HG02981 (cell line): ENCODE data around the gene CIRBP.
"Not testable (repeated sequence)": the region's sequence is repeated elsewhere in the genome, so short reads cannot be mapped to it uniquely, and the experiment has no call there.

ENCODE experiments used
- ATAC-seq: cut with Tn5 transposase; IDR thresholded peaks from one replicate; pipeline ENCODE4 v1.9.1; 2021; ENCODE audit warnings: mild to moderate bottlenecking, moderate library complexity; ENCODE audit not compliant: unreplicated experiment

CIRBP gene

DNA sequence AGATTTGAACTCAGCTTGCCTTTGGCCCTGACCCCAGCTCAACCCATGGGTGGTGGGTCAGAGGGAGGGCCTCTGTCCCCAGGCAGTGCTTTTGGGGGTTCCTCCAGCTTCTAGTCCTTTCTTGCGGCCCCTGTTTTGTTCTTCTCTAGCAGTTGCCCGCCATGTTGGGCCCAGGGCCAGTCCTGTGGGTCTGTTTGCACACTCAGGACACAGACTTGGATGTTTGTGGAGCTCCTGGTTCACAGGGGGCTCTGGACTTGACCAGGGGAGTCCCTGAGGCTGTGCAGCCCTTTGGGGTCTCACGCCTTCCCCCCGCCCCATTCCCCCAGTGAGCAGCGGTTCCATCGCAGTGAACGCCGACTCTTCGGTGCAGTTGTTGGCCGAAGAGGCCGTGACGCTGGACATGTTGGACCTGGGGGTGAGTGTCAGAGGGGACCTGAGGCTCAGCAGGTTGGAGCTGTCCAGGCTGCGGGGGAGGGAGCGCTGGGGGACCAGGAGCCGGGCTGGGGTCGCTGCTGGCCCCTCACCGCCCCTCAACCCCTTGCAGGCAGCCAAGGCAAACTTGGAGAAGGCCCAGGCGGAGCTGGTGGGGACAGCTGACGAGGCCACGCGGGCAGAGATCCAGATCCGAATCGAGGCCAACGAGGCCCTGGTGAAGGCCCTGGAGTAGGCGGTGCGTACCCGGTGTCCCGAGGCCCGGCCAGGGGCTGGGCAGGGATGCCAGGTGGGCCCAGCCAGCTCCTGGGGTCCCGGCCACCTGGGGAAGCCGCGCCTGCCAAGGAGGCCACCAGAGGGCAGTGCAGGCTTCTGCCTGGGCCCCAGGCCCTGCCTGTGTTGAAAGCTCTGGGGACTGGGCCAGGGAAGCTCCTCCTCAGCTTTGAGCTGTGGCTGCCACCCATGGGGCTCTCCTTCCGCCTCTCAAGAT, 25.1 kb upstream of the CIRBP start:
- no peak for ATAC-seq

DNA sequence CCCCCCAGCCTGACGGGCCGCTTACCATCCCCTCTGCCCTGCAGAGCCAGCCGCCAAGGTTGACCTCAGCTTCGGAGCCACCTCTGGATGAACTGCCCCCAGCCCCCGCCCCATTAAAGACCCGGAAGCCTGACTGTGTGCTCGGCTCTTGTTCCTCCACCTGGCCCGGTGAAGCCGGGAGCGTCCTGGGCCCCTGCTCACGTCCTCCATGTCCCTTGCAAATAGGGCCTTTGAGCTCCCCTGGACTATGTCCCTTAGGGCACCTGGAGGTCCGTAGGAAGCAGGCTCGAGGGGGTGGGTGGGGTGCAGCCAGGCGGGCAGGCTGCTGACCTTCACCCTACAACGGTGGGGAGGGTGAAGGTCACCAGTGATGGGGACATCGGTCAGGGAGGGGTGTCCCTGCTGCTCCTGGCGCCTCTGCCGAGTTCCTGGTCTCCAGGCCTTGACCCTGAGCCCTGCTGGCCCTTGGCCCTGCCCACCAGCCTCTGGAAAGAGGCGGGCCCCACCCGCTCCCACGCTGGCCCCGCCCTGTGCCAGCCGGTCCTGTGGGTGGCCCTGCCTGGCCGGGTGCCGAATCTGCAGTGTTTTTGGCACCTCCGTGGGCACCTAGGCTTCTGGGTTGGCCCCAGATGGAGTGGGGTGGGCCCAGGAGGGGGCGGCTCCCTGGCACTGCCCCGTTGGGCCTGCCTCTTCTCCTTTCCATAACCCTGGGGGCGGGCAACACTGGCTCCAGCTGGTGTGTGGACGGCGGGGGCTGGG, 24.3 kb upstream of the CIRBP start:
- no peak for ATAC-seq

DNA sequence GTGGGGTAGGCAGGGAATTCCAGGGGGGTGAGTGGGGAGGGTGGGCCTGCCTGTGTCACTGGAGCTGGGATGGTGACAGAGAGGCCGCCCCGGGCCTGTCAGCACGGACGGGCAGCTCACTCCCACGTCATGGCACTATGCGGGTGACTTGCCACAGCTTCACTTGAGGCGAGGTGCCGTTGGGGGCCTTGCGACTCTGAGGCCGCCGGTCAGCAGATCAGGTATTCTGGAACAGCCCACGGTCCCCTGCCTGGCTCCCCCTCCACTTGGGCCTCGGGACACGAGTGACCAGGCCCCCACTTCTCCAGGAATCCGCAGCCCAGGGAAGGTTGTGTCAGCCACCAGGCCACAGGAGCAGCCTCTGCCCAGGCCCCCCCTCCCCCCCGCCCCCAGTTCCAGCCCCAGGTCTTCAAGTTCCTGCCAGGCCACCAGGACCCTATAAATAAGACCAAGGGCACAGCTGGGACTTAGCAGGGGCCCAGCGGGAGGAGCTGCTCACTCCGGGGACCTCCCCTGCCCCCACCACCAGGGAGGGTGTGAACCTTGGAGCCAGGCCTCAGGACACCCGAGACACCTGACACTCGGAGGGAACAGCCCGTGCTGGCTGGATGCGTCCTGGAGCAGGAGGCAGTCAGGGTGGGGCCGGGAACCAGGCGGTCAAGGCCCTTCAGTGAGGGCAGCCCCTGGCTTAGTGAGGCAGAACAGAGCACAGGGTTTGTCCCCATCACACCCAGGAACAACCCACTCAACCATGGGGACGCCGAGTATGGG, 23.5 kb upstream of the CIRBP start:
- ATAC-seq, result no peak

DNA sequence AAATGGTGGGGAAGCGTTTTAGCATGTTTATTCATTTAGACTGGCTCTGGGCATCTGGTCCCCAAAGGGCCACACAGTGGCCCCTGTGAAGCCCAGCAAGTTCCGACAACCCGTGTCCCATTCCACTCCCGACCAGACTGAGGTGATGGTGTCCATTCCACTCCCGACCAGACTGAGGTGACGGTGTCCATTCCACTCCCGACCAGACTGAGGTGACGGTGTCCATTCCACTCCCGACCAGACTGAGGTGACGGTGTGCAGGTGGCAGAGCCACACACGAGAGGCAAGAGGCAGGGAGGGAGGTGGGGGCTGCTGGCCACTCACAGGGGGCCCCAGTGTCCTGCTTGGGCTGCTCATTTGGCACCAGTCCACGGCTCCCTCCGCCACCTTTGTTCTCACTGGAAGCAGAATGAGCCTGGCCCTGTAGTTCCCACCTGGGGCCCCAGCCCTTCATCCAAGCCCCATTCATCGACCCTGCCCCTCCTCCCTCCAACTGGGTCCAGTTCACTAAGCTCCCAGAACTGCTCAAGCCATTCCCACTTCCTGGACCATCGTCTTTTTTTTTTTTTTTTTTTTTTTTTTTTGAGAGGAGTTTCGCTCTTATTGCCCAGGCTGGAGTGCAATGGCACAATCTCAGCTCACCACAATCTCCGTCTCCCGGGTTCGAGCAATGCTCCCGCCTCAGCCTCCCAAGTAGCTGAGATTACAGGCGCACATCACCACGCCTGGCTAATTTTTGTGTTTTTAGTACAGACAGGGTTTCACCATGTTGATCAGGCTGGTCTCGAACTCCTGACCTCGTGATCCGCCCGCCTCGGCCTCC, 22.7 kb upstream of the CIRBP start:
- not testable (repeated sequence) for ATAC-seq

DNA sequence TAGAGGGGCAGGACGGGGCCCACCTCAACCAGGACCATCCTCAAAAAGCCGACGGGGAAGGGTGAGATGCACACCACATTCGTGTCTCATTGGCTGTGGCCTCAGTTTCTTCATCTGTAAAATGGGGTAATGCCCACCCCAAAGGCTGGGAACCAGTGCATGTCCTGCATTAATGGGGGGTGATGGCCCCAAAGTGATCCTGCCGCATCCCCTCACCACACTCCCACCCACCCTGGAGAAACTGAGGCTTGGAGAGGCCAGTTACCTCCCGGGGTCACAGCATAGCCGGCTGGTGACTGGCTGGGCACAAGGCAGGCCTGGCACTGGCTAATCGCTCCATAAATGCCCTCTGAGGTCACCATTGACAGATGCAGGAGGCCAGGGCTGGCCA, 21.4 kb upstream of the CIRBP start:
- no peak for ATAC-seq

DNA sequence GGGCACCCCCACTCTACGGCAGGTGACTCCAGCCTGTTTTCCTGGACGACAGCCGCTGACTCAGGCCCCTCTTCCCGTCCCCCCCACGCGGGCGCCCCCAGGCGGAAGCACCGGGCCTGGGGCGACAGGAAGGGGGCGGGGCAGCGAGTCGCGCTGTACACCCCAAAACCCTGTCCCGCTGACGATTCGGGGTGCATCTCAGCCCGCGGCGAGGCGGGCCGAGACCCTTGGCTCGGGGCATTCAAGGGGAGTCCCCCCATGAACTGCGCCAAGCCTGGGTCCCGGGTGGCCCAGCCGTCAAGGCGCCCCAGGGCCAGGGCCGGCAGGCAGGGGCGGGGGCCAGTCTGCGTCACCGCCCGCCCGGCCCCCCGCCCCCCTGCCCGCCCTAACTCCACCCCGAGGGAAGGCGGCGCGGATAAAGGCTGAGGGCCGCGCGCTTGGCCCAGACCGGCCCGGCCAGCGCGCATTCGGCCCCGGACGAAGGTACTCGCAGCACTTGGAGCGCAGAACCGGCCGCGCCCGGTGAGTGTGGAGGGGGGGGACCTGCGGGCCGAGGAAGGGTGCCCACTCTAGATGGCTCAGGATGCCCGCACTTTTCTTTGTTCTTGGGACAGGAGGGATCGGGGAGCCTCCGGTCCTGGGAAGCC, 20.9 kb upstream of the CIRBP start, which contains the start of gene MIDN:
Gene MIDN (plus strand): TSS at position 445 of the 647 bp plus-strand sequence. CDS start 1,714 bp downstream, outside the sequence.
- ATAC-seq, result peak; percentile 9

DNA sequence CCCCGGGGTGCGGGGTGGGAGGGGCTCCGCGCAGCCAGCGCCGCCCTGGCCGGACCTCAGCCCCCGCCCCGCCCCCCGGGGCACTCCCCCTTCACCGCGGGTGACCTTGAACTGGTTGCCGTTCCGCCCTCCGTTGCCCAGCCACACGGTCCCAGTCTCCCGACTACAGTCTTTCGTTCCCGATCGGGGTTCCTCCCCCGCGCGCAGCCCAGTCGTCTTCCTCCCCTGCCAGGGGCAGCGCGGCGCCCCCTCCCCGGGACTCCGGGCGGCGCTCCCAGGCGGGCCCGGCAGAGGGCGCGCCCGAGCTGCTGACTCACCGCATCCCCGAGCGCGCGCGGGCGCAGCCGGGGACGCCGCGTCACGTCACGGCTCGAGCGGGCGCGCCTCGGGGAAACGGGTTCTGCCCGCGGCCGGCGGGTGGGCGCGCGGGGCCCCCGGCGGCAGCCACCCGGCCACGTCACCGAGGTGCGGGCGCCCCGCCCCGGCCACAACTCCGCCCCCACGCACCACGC, 20.3 kb upstream of the CIRBP start:
- ATAC-seq, result peak; percentile 29

DNA sequence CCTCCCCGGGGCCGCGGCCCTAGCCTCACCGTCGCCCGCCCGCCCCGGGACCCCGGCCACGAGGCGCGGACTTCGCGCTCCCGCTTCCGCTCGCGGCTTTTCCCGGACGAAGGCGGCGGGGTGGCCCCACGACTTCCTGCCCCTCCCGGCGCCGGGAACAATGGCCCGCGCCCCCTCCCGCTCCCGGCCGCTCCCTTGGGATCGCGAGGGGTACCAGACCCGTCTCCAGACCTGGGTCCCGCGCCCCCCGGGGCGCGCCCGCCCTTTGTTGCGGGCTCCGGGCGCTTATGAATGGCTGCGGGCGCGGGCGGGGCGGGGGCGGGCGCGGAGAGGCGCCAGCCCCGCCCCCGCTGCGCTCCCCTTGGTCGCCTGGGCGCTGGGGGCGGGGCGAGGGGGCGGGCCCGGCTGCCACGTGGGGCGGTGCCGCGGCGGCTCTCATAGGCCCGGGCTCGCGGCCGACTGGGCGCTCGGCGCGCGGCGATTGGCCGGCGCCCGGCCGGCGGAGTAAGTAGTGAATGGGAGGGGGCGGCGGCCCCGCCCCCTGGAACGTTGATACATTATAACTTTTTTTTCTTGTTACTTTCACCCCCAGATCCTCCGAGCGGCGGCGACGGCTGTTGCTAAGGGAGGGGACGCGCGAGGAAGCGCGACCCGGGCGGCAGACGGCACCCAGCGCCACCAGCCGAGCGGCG, 19.7 kb upstream of the CIRBP start:
- peak; percentile 47 for ATAC-seq

DNA sequence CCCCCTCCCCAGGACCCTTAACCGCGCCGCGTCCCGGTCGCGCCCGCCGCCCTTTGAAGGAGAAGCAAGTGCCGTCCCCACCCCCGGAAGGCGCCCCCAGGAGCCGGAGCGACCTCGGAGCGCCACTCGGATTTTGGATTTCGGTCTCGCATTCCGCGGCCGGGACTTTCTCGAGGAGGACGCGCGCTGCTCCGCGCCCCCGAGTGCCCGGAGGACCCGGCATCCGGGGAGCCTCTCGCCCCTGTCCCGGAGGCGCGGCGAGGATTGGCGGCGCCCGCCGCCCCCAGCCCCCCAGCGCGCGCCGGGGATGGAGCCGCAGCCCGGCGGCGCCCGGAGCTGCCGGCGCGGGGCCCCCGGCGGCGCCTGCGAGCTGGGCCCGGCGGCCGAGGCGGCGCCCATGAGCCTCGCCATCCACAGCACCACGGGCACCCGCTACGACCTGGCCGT, 19.1 kb upstream of the CIRBP start:
- ATAC-seq, result no peak

DNA sequence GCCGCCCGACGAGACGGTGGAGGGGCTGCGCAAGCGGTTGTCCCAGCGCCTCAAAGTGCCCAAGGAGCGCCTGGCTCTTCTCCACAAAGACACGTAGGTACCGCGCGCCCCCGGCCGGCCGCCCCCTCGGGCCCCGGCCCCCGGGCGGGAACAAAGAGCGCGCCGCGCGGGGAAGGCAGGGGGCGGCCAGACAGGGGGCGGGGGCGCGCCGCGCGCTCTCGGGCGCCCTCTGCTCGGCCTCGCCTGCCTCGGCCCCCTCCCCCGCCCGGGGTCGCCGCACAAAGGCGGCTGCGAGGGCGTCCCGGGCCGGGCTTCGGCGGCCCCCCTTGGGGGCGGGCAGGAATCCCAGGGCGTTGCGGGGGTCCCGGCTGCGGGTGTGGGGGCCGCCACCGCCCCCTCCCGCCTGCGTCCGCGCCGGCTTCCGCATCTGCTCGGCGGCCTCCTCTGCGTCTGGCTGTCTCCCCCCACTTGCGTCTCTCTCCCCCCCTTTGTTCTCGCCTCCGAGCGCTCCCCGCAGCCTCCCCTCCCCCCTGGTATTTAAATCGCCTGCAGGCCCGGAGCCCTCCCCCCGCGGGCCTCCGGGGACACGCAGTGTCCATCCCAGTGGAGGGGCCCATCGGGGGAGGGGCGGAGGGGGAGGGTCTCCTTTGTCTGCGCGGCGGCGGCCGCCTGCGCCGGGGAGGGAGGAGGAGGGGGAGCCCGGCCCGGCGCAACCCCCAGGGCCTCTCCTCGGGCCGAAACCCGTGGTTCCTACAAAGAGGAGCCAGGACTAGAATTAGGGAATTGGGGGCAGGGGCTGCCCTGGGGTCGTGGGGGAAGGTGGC, 18.5 kb upstream of the CIRBP start:
- no peak for ATAC-seq

DNA sequence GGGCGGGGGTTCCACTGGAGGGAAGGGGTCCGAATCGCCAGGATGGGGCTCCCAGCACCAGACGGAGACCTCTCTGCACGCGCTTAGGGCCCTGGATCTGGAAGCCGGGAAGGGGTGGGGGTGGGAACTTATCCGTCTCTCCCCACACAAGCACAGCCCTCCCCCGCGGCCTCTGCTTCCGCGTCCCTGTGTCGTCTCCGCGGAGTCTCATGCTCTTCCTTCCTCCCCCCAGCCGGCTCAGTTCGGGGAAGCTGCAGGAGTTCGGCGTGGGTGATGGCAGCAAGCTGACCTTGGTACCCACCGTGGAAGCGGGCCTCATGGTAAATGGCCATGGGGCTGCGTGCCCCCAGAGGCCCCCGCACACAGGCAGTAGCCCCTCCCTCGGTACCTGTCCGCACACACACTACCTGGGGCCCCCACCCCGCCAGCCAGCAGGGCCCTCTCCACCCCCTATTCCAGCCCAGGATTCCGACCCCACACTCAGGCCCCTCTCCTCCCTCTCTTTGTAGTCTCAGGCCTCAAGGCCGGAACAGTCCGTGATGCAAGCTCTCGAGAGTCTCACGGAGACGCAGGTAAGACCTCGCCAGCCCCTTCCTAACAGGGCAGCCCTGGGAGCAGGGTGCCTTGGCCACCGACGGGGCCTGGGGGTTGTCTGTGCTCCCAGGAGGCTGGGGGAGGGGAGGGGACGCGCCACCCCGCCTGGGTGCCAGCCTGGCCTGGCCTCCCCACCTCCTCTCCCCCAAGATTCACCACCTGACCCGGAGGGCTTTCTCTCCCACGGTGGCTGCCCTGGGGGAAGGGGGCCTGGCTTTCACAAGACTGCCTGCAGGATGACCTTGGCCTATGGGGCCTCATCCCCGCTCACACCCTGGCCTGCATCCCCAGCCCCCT, 17.6 kb upstream of the CIRBP start:
- ATAC-seq, result no peak

DNA sequence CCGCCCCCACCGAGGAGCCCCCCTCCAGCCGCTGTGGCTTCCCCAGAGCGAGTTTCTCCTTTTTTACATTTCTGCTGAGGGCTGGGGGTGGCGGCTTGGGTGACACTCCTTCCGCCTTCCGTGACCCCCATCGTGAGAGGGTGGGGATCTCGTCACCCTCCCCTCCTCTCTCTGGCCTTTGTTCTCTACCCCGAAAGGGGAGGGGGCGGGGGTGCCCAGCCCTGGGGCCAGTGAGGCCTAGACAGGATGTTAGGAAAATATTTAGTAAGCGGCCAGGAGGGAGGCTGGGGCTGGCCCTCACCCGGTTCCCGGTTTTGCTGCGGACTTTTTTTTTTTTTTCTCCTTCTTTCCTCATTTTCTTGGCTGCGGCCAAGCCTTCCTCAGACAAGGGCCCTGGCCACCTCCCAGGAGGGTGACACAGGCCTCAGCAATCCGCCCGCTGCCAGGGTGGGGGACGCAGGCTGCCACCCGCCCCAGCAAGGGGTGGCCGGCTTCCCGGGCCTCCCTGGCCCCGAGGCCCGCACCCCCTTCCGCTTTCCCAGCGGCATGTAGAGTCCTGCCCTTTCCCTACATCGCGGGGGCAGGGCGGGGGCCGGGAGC, 16.8 kb upstream of the CIRBP start:
- no peak for ATAC-seq

DNA sequence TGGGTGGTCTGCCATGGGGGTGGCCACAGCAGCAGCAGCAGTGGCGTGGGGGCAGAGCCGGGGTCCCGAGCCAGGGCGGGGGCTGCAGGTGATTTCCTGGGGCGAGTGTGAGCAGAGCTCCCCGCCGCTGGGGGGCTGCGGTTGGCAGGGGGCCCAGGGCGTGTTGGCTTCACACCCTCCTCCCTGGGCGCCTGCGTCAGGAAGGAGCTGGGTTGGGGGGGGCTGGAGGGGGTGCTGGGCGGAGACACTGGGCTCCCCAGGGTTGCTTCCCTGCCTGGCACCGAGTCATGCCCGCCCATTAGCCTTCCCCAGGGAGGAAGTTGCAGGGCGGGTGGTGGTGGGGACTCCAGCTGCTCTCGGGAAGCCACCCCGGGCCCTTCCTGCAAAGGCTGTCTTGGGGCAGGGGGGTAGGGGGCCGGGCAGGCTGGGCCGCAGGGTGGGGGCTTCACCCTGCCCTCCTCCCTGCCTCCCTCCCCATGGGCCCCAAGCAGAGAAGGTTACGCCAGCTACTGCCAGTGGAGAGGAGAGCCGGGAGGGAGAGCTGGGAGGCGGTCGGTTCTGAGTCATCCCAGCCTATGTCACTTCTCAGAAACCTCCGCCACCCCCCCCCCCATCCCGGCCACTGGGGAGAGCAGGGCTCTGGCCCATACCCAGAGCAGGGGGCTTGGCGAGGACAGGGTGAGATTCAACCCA, 16.2 kb upstream of the CIRBP start:
- ATAC-seq, result no peak

DNA sequence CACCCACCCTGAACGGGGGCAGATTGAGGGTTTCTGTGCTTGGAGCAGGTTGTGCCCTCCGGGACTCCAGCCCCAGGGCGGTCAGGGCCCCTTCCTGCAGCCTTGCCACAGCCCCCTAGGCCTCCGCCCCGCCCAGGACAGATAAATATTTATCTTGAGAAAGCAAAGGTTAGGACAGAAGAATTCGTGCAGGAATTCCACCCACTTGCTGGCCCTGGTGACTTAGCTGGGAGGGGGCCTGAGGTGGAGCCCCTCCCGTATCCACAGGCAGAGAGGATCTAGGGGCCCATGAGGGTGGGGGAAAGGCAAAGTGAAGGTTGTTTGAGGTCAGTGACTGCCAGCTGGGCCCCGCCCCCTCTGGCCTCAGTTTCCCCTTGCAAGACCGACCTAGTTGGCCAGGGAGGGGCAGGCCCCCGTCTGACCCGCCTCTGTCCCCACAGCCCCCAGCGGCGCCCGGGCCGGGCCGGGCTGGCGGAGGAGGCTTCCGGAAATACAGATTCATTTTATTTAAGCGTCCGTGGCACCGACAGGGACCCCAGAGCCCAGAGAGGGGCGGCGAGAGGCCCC, 15.5 kb upstream of the CIRBP start:
- no peak for ATAC-seq

DNA sequence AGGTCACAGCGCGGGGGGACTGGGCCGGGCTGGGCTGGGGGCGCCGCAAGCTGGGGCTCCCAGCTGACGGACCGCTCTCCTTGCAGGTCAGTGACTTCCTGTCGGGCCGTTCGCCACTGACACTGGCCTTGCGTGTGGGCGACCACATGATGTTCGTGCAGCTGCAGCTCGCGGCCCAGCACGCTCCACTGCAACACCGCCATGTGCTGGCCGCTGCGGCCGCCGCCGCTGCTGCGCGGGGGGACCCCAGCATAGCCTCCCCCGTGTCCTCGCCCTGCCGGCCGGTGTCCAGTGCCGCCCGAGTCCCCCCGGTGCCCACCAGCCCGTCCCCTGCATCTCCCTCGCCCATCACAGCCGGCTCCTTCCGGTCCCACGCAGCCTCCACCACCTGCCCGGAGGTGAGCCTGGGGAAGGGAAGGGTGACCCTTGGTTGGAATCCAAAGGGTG, 15.0 kb upstream of the CIRBP start:
- no peak for ATAC-seq
